ENCODE results near the gene VPS8. TPM values are rescaled to one million over a fixed set of nuclear protein-coding genes. Genes with fewer than 3 reads are reported as not detected.

Gene VPS8
- total RNA-seq, 1 experiment from 2014 or later, result 33.8 TPM

- intact Hi-C loops (cut with micrococcal nuclease), result no loop called here
These were observed 10.7 kb downstream of the VPS8 start for GRCh38 chr3:184822654-184823053.

DNA sequence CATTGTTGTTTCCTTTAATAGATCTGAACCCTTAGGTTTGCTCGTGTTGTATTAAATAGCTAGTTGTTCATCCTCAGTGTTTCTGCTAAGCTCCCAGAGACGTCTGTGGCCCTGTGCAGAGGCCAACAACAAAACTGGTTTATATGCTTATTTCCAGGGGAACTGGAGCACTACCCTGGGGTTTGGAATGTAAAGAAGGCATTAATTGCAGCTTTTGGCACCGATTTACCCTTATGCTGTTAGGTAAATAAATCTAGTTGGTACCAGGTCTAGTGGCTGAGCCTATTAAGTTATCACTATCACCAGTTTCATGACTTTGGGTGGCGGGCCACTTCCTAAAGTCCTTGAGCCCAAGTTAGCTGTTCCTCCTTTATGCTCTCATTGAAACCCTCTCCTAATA, 12.0 kb downstream of the VPS8 start:
- BruUV-seq (replicated peaks), result no TSS peak
- Mint-ChIP-seq H3K27ac (ENCODE audit: low read depth, unreplicated experiment) (no peak overlapping the region), H3K27me3 (ENCODE audit: insufficient read depth, unreplicated experiment) (no peaks in the 10 kb centered on the region), H3K4me1 (ENCODE audit: insufficient read depth, unreplicated experiment) (no peaks in the 10 kb centered on the region), H3K36me3 (ENCODE audit: insufficient read depth, unreplicated experiment) (peaks cover 16% of the 10 kb centered on the region), H3K9me3 (ENCODE audit: unreplicated experiment) (no peaks in the 10 kb centered on the region), H3K4me3 (ENCODE audit: unreplicated experiment) (no peak overlapping the region)
- intact Hi-C loops (cut with micrococcal nuclease), result no loop called here
- DNase-seq (ENCODE audit: unreplicated experiment), result no peak
- ChIA-PET POLR2A (interaction anchor here (0.5 to 1.5 kb wide), 5 partner anchors 10 to 467 kb away, joined by 3 to 6 read pairs (median 3); no protein-coding TSS in a partner anchor), CTCF (interaction anchor here (0.5 to 1.5 kb wide), 6 partner anchors 11 to 172 kb away, joined by 3 to 7 read pairs (median 4); partner anchors contain the start of gene VPS8)
- no peak for TF ChIP-seq CTCF (IDR thresholded peaks at IDR 0.05; ENCODE audit: unreplicated experiment)

More at GRCh38 chr3:184822654-184823053, 10.7 kb downstream of the VPS8 start:
- H3K36me3 Mint-ChIP-seq (ENCODE audit: insufficient read depth, unreplicated experiment), result peaks cover 9% of the 10 kb centered on the region
- no peak for DNase-seq (ENCODE audit: unreplicated experiment)
- TF ChIP-seq CTCF (IDR thresholded peaks at IDR 0.05; ENCODE audit: unreplicated experiment), result no peak
- H3K4me1 Mint-ChIP-seq (ENCODE audit: insufficient read depth, unreplicated experiment), result no peaks in the 10 kb centered on the region
- no peak overlapping the region for H3K27ac Mint-ChIP-seq (ENCODE audit: low read depth, unreplicated experiment)
- CTCF ChIA-PET, result interaction anchor here (0.6 to 1.7 kb wide), 4 partner anchors 9 to 52 kb away, joined by 3 to 7 read pairs (median 4); no protein-coding TSS in a partner anchor
- H3K27me3 Mint-ChIP-seq (ENCODE audit: insufficient read depth, unreplicated experiment), result no peaks in the 10 kb centered on the region
- no TSS peak for BruUV-seq (replicated peaks)
- no peaks in the 10 kb centered on the region for H3K9me3 Mint-ChIP-seq (ENCODE audit: unreplicated experiment)
- POLR2A ChIA-PET, result interaction anchor here (0.9 to 1.1 kb wide), 3 partner anchors 9 to 763 kb away, joined by 3 to 4 read pairs (median 3); partner anchors contain the start of gene SENP2
- no peak overlapping the region for H3K4me3 Mint-ChIP-seq (ENCODE audit: unreplicated experiment)

DNA sequence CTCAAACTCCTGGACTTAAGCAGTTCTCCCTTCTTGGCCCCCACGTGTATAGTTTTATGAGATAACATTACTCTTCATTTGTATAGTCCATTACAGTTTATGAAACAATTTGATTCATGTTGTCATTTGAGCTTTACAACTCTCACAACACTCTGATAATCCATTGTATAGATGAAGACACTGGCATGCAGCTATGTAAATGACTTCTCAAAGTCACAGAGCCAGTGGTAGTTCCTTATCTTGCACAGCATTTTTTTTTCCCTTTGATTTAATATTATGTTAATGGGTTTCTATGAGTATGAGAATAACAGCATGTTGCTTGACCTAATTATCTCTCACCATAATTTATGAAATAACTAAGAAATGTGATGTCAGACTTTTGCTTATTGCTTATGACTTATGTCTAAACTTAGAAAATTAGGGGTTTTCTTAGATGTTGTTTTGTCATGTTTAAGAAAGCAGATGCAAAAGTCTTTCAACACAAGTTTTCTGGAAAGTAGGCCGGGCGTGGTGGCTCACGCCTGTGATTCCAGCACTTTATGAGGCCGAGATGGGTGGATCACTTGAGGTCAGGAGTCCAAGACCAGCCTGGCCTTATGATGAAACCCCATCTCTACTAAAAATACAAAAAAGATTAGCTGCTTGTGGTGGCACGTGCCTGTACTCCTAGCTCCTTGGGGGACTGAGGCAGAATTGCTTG, 13.3 kb downstream of the VPS8 start:
- TF ChIP-seq CTCF (IDR thresholded peaks at IDR 0.05; ENCODE audit: unreplicated experiment), result no peak
- peaks cover 17% of the 10 kb centered on the region for H3K36me3 Mint-ChIP-seq (ENCODE audit: insufficient read depth, unreplicated experiment)
- no peaks in the 10 kb centered on the region for H3K27me3 Mint-ChIP-seq (ENCODE audit: insufficient read depth, unreplicated experiment)
- ChIA-PET POLR2A (interaction anchor here (0.6 kb wide), 1 partner anchor 215 kb away, joined by 3 read pairs; no protein-coding TSS in a partner anchor), CTCF (interaction anchor here (1.3 to 1.6 kb wide), 3 partner anchors 14 to 47 kb away, joined by 3 to 5 read pairs (median 4); partner anchors contain the start of gene VPS8)
- intact Hi-C loops (cut with micrococcal nuclease), result no loop called here
- H3K27ac Mint-ChIP-seq (ENCODE audit: low read depth, unreplicated experiment), result no peak overlapping the region
- no peak overlapping the region for H3K4me3 Mint-ChIP-seq (ENCODE audit: unreplicated experiment)
- DNase-seq (ENCODE audit: unreplicated experiment), result no peak
- no peaks in the 10 kb centered on the region for H3K4me1 Mint-ChIP-seq (ENCODE audit: insufficient read depth, unreplicated experiment)
- no peaks in the 10 kb centered on the region for H3K9me3 Mint-ChIP-seq (ENCODE audit: unreplicated experiment)
- no TSS peak for BruUV-seq (replicated peaks)

- no TSS peak for BruUV-seq (replicated peaks)
- H3K27ac Mint-ChIP-seq (ENCODE audit: low read depth, unreplicated experiment), result no peak overlapping the region
- ChIA-PET CTCF (interaction anchor here (0.8 to 1.3 kb wide), 2 partner anchors 10 to 13 kb away, joined by 3 read pairs; no protein-coding TSS in a partner anchor), POLR2A (no interaction called here)
- intact Hi-C loops (cut with micrococcal nuclease), result no loop called here
- no peaks in the 10 kb centered on the region for H3K9me3 Mint-ChIP-seq (ENCODE audit: unreplicated experiment)
- no peak overlapping the region for H3K4me3 Mint-ChIP-seq (ENCODE audit: unreplicated experiment)
- no peaks in the 10 kb centered on the region for H3K27me3 Mint-ChIP-seq (ENCODE audit: insufficient read depth, unreplicated experiment)
- TF ChIP-seq CTCF (IDR thresholded peaks at IDR 0.05; ENCODE audit: unreplicated experiment), result no peak
- DNase-seq (ENCODE audit: unreplicated experiment), result no peak
- H3K36me3 Mint-ChIP-seq (ENCODE audit: insufficient read depth, unreplicated experiment), result peaks cover 27% of the 10 kb centered on the region
- no peaks in the 10 kb centered on the region for H3K4me1 Mint-ChIP-seq (ENCODE audit: insufficient read depth, unreplicated experiment)
These were observed 15.6 kb downstream of the VPS8 start for GRCh38 chr3:184827572-184827971.
